Endothelial cell of umbilical vein (primary cell): ENCODE data around the gene KARS1. TPM values are rescaled to one million over a fixed set of nuclear protein-coding genes. Genes with fewer than 3 reads are reported as not detected.

Experiments used
- BruUV-seq: library from RNA; stranded (reverse); fragments of 400-500 nt; replicated peaks from 2 replicates; lab custom pipeline; 2021; lab: Mats Ljungman, UMichigan
- CTCF ChIA-PET: fragments of 300-600, 350-600 bp; sonication (Branson Sonifier 250); formaldehyde crosslinking; loops from one replicate; lab custom pipeline; 2021; ENCODE audit warnings: antibody characterized with exemption, inconsistent platforms; lab: Charles Lee
- POLR2A ChIA-PET: fragments of 300-600, 350-600 bp; sonication (Branson Sonifier 250); formaldehyde crosslinking; loops from one replicate; lab custom pipeline; 2021; ENCODE audit warnings: antibody characterized with exemption, inconsistent platforms; lab: Charles Lee
- DNase-seq: peaks from one replicate; pipeline ENCODE4 v3.0.0-alpha.2; 2011; ENCODE audit warnings: low read depth, low spot score
- FAIRE-seq: peaks from 2 replicates; lab custom pipeline; 2011; peaks lifted over from hg19 to GRCh38; lab: Jason Lieb, UNC
- H2AFZ ChIP-seq: 2 replicates; pipeline ENCODE4 v1.6.0; 2012; ENCODE audit warnings: low read depth, low read length, control low read depth, inconsistent platforms
- H3K27ac ChIP-seq: 2 replicates; pipeline ENCODE4 v1.5.1; 2011; ENCODE audit warnings: low read depth, mild to moderate bottlenecking, control low read depth, low read length, moderate library complexity; ENCODE audit not compliant: insufficient read depth
- H3K27me3 ChIP-seq, 2 experiments: 2 replicates each; pipeline versions ENCODE4 v1.6.0 to v1.6.1; 2011; ENCODE audit warnings: low read length in 2 of 2, mixed read lengths in 1 of 2; ENCODE audit not compliant: control insufficient read depth in 2 of 2, insufficient read depth in 2 of 2
- H3K36me3 ChIP-seq, 2 experiments: 2 replicates in 1 of 2; 3 replicates in 1 of 2; pipeline ENCODE4 v1.5.1; 2011; ENCODE audit warnings: low read length in 2 of 2, mild to moderate bottlenecking in 1 of 2, moderate library complexity in 1 of 2; ENCODE audit not compliant: control insufficient read depth in 2 of 2, insufficient read depth in 2 of 2; ENCODE audit errors: extremely low read depth in 1 of 2
- H3K4me1 ChIP-seq: 3 replicates; pipeline ENCODE4 v1.5.1; 2011; ENCODE audit warnings: mild to moderate bottlenecking, low read length; ENCODE audit not compliant: control insufficient read depth, insufficient read depth; ENCODE audit errors: extremely low read depth
- H3K4me2 ChIP-seq: 2 replicates; pipeline ENCODE4 v1.6.1; 2011; ENCODE audit warnings: low read length, control low read depth, mixed read lengths; ENCODE audit not compliant: insufficient read depth
- H3K4me3 ChIP-seq, 3 experiments: fragments of 200-600 bp in 1 of 3; sonication (generic), shearing (Covaris generic) in 1 of 3; replicated peaks in 1 of 3; 2 replicates each; pipeline ENCODE4 v1.5.1; 2011 to 2016; ENCODE audit warnings: control low read depth in 3 of 3, low read length in 3 of 3, mild to moderate bottlenecking in 2 of 3, inconsistent platforms in 1 of 3, low read depth in 1 of 3, moderate library complexity in 1 of 3; ENCODE audit not compliant: insufficient read depth in 1 of 3
- H3K79me2 ChIP-seq: 2 replicates; pipeline ENCODE4 v1.6.0; 2012; ENCODE audit warnings: low read length, inconsistent platforms; ENCODE audit not compliant: control insufficient read depth, insufficient read depth
- H3K9ac ChIP-seq: replicated peaks from 2 replicates; pipeline ENCODE3; 2011; ENCODE audit warnings: low read length, control low read depth; ENCODE audit not compliant: insufficient read depth; ENCODE audit errors: extremely low read depth
- H3K9me1 ChIP-seq: replicated peaks from 3 replicates; pipeline ENCODE4 v1.6.0; 2011; ENCODE audit warnings: mild to moderate bottlenecking, low read length; ENCODE audit not compliant: control insufficient read depth, insufficient read depth; ENCODE audit errors: extremely low read depth
- H3K9me3 ChIP-seq: replicated peaks from 2 replicates; pipeline ENCODE4 v1.5.1; 2012; ENCODE audit warnings: low read length, inconsistent platforms; ENCODE audit not compliant: control insufficient read depth, insufficient read depth
- H4K20me1 ChIP-seq: replicated peaks from 2 replicates; pipeline ENCODE3; 2011; ENCODE audit warnings: mild to moderate bottlenecking, low read length; ENCODE audit not compliant: control insufficient read depth, insufficient read depth; ENCODE audit errors: extremely low read depth
- EZH2 ChIP-seq: IDR thresholded peaks from 2 replicates; pipeline ENCODE4 v1.6.1; 2012; ENCODE audit warnings: borderline replicate concordance, low read depth, mild to moderate bottlenecking, moderate library complexity, low read length, inconsistent platforms; ENCODE audit not compliant: severe bottlenecking
- FOS ChIP-seq: IDR thresholded peaks from 2 replicates; pipeline ENCODE4 v1.6.1; 2011; ENCODE audit warnings: mild to moderate bottlenecking, low read length, moderate library complexity, borderline replicate concordance; ENCODE audit not compliant: insufficient read depth
- GATA2 ChIP-seq: IDR thresholded peaks from 2 replicates; pipeline ENCODE4 v1.7.0; 2011; ENCODE audit warnings: low read depth, mild to moderate bottlenecking, moderate library complexity, mixed read lengths, low read length; ENCODE audit not compliant: insufficient read length, insufficient read depth
- JUN ChIP-seq: IDR thresholded peaks from 2 replicates; pipeline ENCODE4 v1.6.1; 2011; ENCODE audit warnings: borderline replicate concordance, low read depth; ENCODE audit not compliant: insufficient read length, insufficient read depth
- MYC ChIP-seq: IDR thresholded peaks from one replicate; pipeline ENCODE4 v1.6.1; 2011; ENCODE audit warnings: mild to moderate bottlenecking, low read depth, low read length
- POLR2A ChIP-seq: IDR thresholded peaks from 2 replicates; pipeline ENCODE4 v1.6.1; 2012; ENCODE audit warnings: low read depth, mild to moderate bottlenecking, control low read depth, low read length
- POLR2AphosphoS5 ChIP-seq: IDR thresholded peaks from 2 replicates; pipeline ENCODE4 v1.6.1; 2012; ENCODE audit warnings: low read depth, mild to moderate bottlenecking, control low read depth, low read length, moderate library complexity; ENCODE audit not compliant: insufficient read depth
- dilution Hi-C: fragments of 300-500 bp; cut with MboI; formaldehyde crosslinking; loops from one replicate; pipeline ENCODE4 v1.15.0; 2019; ENCODE audit warnings: low sequenced_read_pairs; ENCODE audit not compliant: extremely low pct_ligation_motif_present
- intact Hi-C: fragments of 100-400 bp; cut with micrococcal nuclease; formaldehyde crosslinking; loops from one replicate; pipeline ENCODE4 v1.10.0; 2022
- polyA plus RNA-seq, 4 experiments: library from polyadenylated mRNA; depleted of rRNA in 3 of 4; stranded (reverse) in 3 of 4; unstranded in 1 of 4; fragments of >200 nt; gene quantifications; 2 replicates each; pipeline versions ENCODE4 v1.2.1 to v1.2.3, GENCODE V29; 2011 to 2012; ENCODE audit warnings: missing spikeins in 1 of 4
- total RNA-seq: library from RNA; stranded (reverse); gene quantifications from 2 replicates; pipeline ENCODE4 v1.2.3, GENCODE V29; 2021
- TF ChIP-seq, protein P1 (sequence below): IDR thresholded peaks from 2 replicates; pipeline ENCODE4 v1.6.1; 2011; ENCODE audit not compliant: insufficient read depth, insufficient read length
- TF ChIP-seq, protein P2 (sequence below), 2 donors: IDR thresholded peaks; 1 replicate in 1 of 2; 2 replicates in 1 of 2; pipeline ENCODE4 v1.5.1; 2011; ENCODE audit warnings: low read length in 2 of 2, mild to moderate bottlenecking in 2 of 2, moderate library complexity in 2 of 2, control low read depth in 1 of 2, inconsistent platforms in 1 of 2, low read depth in 1 of 2; ENCODE audit not compliant: insufficient read depth in 1 of 2; ENCODE audit errors: extremely low read depth in 1 of 2

KARS1 gene
- total and polyA plus RNA-seq, 2 donors (not counting 3 experiments of a cell fraction or from before 2014, with no cell fraction given), result 83.3 to 146 TPM

DNA sequence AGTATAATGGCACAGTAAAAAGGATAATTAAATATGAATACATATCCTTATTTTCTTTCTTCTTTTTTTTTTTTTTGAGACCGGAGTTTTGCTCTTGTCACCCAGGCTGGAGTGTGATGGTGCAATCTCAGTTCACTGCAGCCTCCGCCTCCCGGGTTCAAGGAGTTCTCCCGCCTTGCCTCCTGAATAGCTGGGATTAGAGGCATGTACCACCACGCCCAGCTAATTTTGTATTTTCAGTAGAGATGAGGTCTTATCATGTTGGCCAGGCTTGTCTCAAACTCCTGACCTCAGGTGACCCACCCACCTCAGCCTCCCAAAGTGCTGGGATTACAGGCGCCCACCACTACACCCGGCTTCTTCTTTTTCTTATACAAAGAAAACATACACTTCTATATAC lies 69.3 kb downstream of the KARS1 start:
- no peak overlapping the region for H3K9ac ChIP-seq
- no peak for TF ChIP-seq EZH2
- no peak for TF ChIP-seq POLR2AphosphoS5
- TF ChIP-seq GATA2, result no peak
- no peak for TF ChIP-seq JUN
- TF ChIP-seq, protein P1, sequence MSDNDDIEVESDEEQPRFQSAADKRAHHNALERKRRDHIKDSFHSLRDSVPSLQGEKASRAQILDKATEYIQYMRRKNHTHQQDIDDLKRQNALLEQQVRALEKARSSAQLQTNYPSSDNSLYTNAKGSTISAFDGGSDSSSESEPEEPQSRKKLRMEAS, result no peak
- TF ChIP-seq POLR2A, result no peak
- TF ChIP-seq, protein P2, sequence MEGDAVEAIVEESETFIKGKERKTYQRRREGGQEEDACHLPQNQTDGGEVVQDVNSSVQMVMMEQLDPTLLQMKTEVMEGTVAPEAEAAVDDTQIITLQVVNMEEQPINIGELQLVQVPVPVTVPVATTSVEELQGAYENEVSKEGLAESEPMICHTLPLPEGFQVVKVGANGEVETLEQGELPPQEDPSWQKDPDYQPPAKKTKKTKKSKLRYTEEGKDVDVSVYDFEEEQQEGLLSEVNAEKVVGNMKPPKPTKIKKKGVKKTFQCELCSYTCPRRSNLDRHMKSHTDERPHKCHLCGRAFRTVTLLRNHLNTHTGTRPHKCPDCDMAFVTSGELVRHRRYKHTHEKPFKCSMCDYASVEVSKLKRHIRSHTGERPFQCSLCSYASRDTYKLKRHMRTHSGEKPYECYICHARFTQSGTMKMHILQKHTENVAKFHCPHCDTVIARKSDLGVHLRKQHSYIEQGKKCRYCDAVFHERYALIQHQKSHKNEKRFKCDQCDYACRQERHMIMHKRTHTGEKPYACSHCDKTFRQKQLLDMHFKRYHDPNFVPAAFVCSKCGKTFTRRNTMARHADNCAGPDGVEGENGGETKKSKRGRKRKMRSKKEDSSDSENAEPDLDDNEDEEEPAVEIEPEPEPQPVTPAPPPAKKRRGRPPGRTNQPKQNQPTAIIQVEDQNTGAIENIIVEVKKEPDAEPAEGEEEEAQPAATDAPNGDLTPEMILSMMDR (IDR thresholded peaks at IDR 0.05; ENCODE audit: extremely low read depth in 1 of 2, insufficient read depth in 1 of 2, low read depth in 1 of 2, low read length in 2 of 2), result no peak
- TF ChIP-seq FOS, result no peak
- no peak for TF ChIP-seq MYC
- H3K9me1 ChIP-seq, result no peaks in the 10 kb centered on the region
- CTCF ChIA-PET, result no interaction called here
- intact Hi-C loops (no loop called here), dilution Hi-C loops (no loop called here)
- no TSS peak for BruUV-seq
- H3K79me2 ChIP-seq, result no peaks in the 10 kb centered on the region
- DNase-seq, result no peak
- H3K27me3 ChIP-seq, result no peaks in the 10 kb centered on the region
- no peaks in the 10 kb centered on the region for H4K20me1 ChIP-seq
- no peaks in the 10 kb centered on the region for H3K9me3 ChIP-seq
- no peak overlapping the region for H2AFZ ChIP-seq
- H3K36me3 ChIP-seq, result peaks cover 7 to 20% of the 10 kb centered on the region in 2 experiments
- no peak overlapping the region for H3K27ac ChIP-seq
- H3K4me2 ChIP-seq, result no peak overlapping the region
- no peak for FAIRE-seq
- POLR2A ChIA-PET, result no interaction called here
- H3K4me3 ChIP-seq, result no peak overlapping the region
- H3K4me1 ChIP-seq, result no peaks in the 10 kb centered on the region

Other genes starting within 250 kb of the KARS1 start
- gene CFDP1, start 214.2 kb downstream of the KARS1 start, total RNA-seq, result 49.6 and 53.8 TPM in 2 replicates
- 12.0 and 17.8 TPM in 2 replicates for gene CFDP1, start 214.2 kb downstream of the KARS1 start, polyA plus RNA-seq
- gene TMEM170A, start 183.0 kb downstream of the KARS1 start, total RNA-seq, result 22.2 and 24.2 TPM in 2 replicates
- 10.6 and 12.9 TPM in 2 replicates for gene TMEM170A, start 183.0 kb downstream of the KARS1 start, polyA plus RNA-seq
- gene CHST6, start 152.2 kb downstream of the KARS1 start, total RNA-seq, result 0.60 and 0.81 TPM in 2 replicates
- 0.26 and 0.48 TPM in 2 replicates for gene CHST6, start 152.2 kb downstream of the KARS1 start, polyA plus RNA-seq
- gene CHST5, start 111.6 kb downstream of the KARS1 start, total RNA-seq, result 0.29 TPM in 1 of 2 replicates, not detected in the other
- 0.16 and 0.23 TPM in 2 replicates for gene CHST5, start 111.6 kb downstream of the KARS1 start, polyA plus RNA-seq
- gene TMEM231, start 91.4 kb downstream of the KARS1 start, total RNA-seq, result 9.4 and 10.0 TPM in 2 replicates
- 35.8 and 41.7 TPM in 2 replicates for gene TMEM231, start 91.4 kb downstream of the KARS1 start, polyA plus RNA-seq
- gene GABARAPL2, start 81.3 kb downstream of the KARS1 start, total RNA-seq, result 77.9 and 82.5 TPM in 2 replicates
- gene GABARAPL2, start 81.3 kb downstream of the KARS1 start, polyA plus RNA-seq, result 51.9 and 84.5 TPM in 2 replicates
- gene ADAT1, start 24.4 kb downstream of the KARS1 start, total RNA-seq, result 56.6 and 57.9 TPM in 2 replicates
- 27.2 and 33.2 TPM in 2 replicates for gene ADAT1, start 24.4 kb downstream of the KARS1 start, polyA plus RNA-seq
- gene TERF2IP, start 108 bp upstream of the KARS1 start, total RNA-seq, result 40.7 and 41.5 TPM in 2 replicates
- gene TERF2IP, start 108 bp upstream of the KARS1 start, polyA plus RNA-seq, result 17.3 and 19.0 TPM in 2 replicates
- gene CPHXL2, start 29.3 kb upstream of the KARS1 start, total RNA-seq, result not detected in 2 replicates
- not detected in 2 replicates for gene CPHXL2, start 29.3 kb upstream of the KARS1 start, polyA plus RNA-seq
- not detected in 2 replicates for gene DUXB, start 53.8 kb upstream of the KARS1 start, total RNA-seq
- gene DUXB, start 53.8 kb upstream of the KARS1 start, polyA plus RNA-seq, result not detected in 2 replicates
- gene CPHXL, start 78.8 kb upstream of the KARS1 start, total RNA-seq, result not detected in 2 replicates
- gene CPHXL, start 78.8 kb upstream of the KARS1 start, polyA plus RNA-seq, result not detected in 2 replicates